GM23338 (cell line): Measurements from ENCODE around the gene ZNF516. TPM values are rescaled to one million over a fixed set of nuclear protein-coding genes. Genes with fewer than 3 reads are reported as not detected.

Experiments
- ATAC-seq: fragments of 200-7000 bp; cut with Tn5 transposase; 3 replicates; pipeline ENCODE4 v1.9.1; 2020
- DNase-seq: peaks from one replicate; pipeline ENCODE4 v3.0.0-alpha.2; 2015; ENCODE audit warnings: low spot score
- H2AFZ ChIP-seq: fragments of 200-600 bp; sonication (generic); 2 replicates; pipeline ENCODE4 v1.8.0; 2016; ENCODE audit warnings: antibody characterized with exemption, mild to moderate bottlenecking, moderate library complexity
- H3F3A ChIP-seq: fragments of 200-600 bp; sonication (generic); replicated peaks from 2 replicates; pipeline ENCODE4 v1.8.0; 2017; ENCODE audit warnings: antibody characterized with exemption, mixed run types, low read depth
- H3K27ac ChIP-seq: fragments of 200-600 bp; sonication (generic); 2 replicates; pipeline ENCODE4 v1.6.1; 2016; ENCODE audit warnings: low read depth
- H3K27me3 ChIP-seq: fragments of 200-600 bp; sonication (generic); 2 replicates; pipeline ENCODE4 v1.8.0; 2016; ENCODE audit warnings: mild to moderate bottlenecking, mixed run types, moderate library complexity; ENCODE audit not compliant: insufficient read depth
- H3K36me3 ChIP-seq: fragments of 200-600 bp; sonication (generic); 2 replicates; pipeline ENCODE4 v1.8.0; 2016; ENCODE audit warnings: mild to moderate bottlenecking; ENCODE audit not compliant: insufficient read depth
- H3K4me1 ChIP-seq: fragments of 200-600 bp; sonication (generic); 2 replicates; pipeline ENCODE4 v1.8.0; 2016; ENCODE audit warnings: mild to moderate bottlenecking, moderate library complexity; ENCODE audit not compliant: insufficient read depth
- H3K4me2 ChIP-seq: fragments of 200-600 bp; sonication (generic); 2 replicates; pipeline ENCODE4 v1.7.1; 2017; ENCODE audit warnings: mixed run types
- H3K4me3 ChIP-seq: fragments of 200-600 bp; sonication (generic); 2 replicates; pipeline ENCODE4 v1.6.1; 2016; ENCODE audit warnings: mixed run types
- H3K79me2 ChIP-seq: fragments of 200-600 bp; sonication (generic); replicated peaks from 2 replicates; pipeline ENCODE4 v1.8.0; 2017; ENCODE audit warnings: mild to moderate bottlenecking; ENCODE audit not compliant: insufficient read depth
- H3K9me2 ChIP-seq: fragments of 200-600 bp; sonication (generic); 2 replicates; pipeline ENCODE4 v1.8.0; 2017; ENCODE audit not compliant: insufficient read depth
- H4K20me1 ChIP-seq: fragments of 200-600 bp; sonication (generic); replicated peaks from 2 replicates; pipeline ENCODE4 v1.8.0; 2017; ENCODE audit warnings: mild to moderate bottlenecking; ENCODE audit not compliant: insufficient read depth
- H3K27ac Mint-ChIP-seq: 2 replicates; pipeline ENCODE4 v1.8.0; 2020; ENCODE audit warnings: inconsistent platforms, mild to moderate bottlenecking, moderate library complexity, mixed read lengths
- H3K27me3 Mint-ChIP-seq: 3 replicates; pipeline ENCODE4 v1.8.0; 2022; ENCODE audit warnings: low read depth, mild to moderate bottlenecking, moderate library complexity, mixed read lengths, inconsistent platforms; ENCODE audit not compliant: insufficient read depth, poor library complexity
- H3K36me3 Mint-ChIP-seq: 3 replicates; pipeline ENCODE4 v1.8.0; 2021; ENCODE audit warnings: low read depth, mild to moderate bottlenecking, inconsistent platforms, moderate library complexity, mixed read lengths
- H3K4me1 Mint-ChIP-seq: 3 replicates; pipeline ENCODE4 v1.8.0; 2020; ENCODE audit warnings: mild to moderate bottlenecking, inconsistent platforms, mixed read lengths
- H3K4me3 Mint-ChIP-seq: 3 replicates; pipeline ENCODE4 v1.8.0; 2021; ENCODE audit warnings: moderate library complexity, mild to moderate bottlenecking, inconsistent platforms, mixed read lengths
- H3K9me3 Mint-ChIP-seq: 3 replicates; pipeline ENCODE4 v1.8.0; 2020; ENCODE audit warnings: moderate library complexity, mild to moderate bottlenecking, inconsistent platforms, mixed read lengths
- EZH2 ChIP-seq: fragments of 200-600 bp; sonication (generic); IDR thresholded peaks from one replicate; pipeline ENCODE4 v1.8.0; 2017; ENCODE audit warnings: antibody characterized with exemption, mild to moderate bottlenecking, low read depth; ENCODE audit not compliant: unreplicated experiment
- JUNB ChIP-seq: IDR thresholded peaks from one replicate; pipeline ENCODE4 v1.6.1; 2016; ENCODE audit warnings: antibody characterized with exemption; ENCODE audit not compliant: unreplicated experiment
- NANOG ChIP-seq: IDR thresholded peaks from 2 replicates; pipeline ENCODE4 v1.6.1; 2016; ENCODE audit warnings: antibody characterized with exemption, borderline replicate concordance
- POLR2AphosphoS5 ChIP-seq: IDR thresholded peaks from 2 replicates; pipeline ENCODE4 v1.6.1; 2016; ENCODE audit warnings: antibody characterized with exemption, low read depth
- STAT1 ChIP-seq: IDR thresholded peaks from one replicate; pipeline ENCODE4 v1.6.1; 2016; ENCODE audit warnings: antibody characterized with exemption; ENCODE audit not compliant: unreplicated experiment
- ZNF114 ChIP-seq: fragments of 250-450 bp; sonication (Bioruptor Pico); IDR thresholded peaks from 2 replicates; pipeline ENCODE4 v1.5.0; 2020; ENCODE audit warnings: mild to moderate bottlenecking, moderate library complexity
- ZNF331 ChIP-seq: fragments of 250-450 bp; sonication (Bioruptor Pico); IDR thresholded peaks from 2 replicates; pipeline ENCODE4 v1.5.0; 2020; ENCODE audit warnings: low read depth, mild to moderate bottlenecking, moderate library complexity
- polyA plus RNA-seq: library from polyadenylated mRNA; unstranded; fragments of >200 nt; fragmentation: Nextera tagmentation; extraction: Ambion mirVana; gene quantifications from 2 replicates; pipeline ENCODE4 v1.2.1, GENCODE V29; 2016
- total RNA-seq: library from RNA; depleted of rRNA; stranded (reverse); fragments of >200 nt; shearing (Covaris generic); gene quantifications from 2 replicates; pipeline ENCODE4 v1.2.3, GENCODE V29; 2014
- TF ChIP-seq, protein P1 (sequence below): IDR thresholded peaks from one replicate; pipeline ENCODE4 v1.6.1; 2018; ENCODE audit warnings: antibody characterized with exemption; ENCODE audit not compliant: unreplicated experiment
- TF ChIP-seq, protein P2 (sequence below): fragments of 250-450 bp; sonication (Bioruptor Pico); IDR thresholded peaks from 2 replicates; pipeline ENCODE4 v1.5.0; 2020; ENCODE audit warnings: mild to moderate bottlenecking, moderate library complexity
- TF ChIP-seq, protein P3 (sequence below), 2 experiments: fragments of 200-600 bp in 1 of 2; sonication (generic) in 1 of 2; conservative IDR thresholded peaks; 2 replicates each; pipeline versions ENCODE4 v1.5.1 to v1.6.1; 2016 to 2017; ENCODE audit warnings: antibody characterized with exemption in 2 of 2, low read depth in 2 of 2, mild to moderate bottlenecking in 2 of 2, moderate library complexity in 1 of 2

ZNF516 gene
- total and polyA plus RNA-seq, 2 experiments from 2014 or later, result 11.9 to 24.2 TPM

DNA sequence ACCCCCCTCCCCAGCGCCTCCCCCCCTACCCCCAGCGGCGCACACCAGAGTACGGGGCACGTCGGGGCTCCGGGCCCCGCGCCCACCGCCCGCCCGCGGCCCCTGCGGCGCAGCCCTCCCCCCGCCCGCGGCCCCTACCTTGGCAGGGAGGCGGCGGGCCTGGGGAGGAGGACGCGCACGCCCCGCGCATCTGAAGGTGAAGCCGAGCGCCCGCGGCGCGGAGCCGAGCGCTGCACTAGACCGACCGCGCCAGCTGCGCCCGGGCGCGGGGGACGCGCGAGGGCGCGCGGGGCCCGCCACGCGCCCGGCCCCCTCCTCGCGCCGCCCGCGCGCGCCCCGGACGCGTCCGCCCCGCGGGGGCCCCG lies at the start of gene ZNF516 (continued):
- TF ChIP-seq, protein P1, sequence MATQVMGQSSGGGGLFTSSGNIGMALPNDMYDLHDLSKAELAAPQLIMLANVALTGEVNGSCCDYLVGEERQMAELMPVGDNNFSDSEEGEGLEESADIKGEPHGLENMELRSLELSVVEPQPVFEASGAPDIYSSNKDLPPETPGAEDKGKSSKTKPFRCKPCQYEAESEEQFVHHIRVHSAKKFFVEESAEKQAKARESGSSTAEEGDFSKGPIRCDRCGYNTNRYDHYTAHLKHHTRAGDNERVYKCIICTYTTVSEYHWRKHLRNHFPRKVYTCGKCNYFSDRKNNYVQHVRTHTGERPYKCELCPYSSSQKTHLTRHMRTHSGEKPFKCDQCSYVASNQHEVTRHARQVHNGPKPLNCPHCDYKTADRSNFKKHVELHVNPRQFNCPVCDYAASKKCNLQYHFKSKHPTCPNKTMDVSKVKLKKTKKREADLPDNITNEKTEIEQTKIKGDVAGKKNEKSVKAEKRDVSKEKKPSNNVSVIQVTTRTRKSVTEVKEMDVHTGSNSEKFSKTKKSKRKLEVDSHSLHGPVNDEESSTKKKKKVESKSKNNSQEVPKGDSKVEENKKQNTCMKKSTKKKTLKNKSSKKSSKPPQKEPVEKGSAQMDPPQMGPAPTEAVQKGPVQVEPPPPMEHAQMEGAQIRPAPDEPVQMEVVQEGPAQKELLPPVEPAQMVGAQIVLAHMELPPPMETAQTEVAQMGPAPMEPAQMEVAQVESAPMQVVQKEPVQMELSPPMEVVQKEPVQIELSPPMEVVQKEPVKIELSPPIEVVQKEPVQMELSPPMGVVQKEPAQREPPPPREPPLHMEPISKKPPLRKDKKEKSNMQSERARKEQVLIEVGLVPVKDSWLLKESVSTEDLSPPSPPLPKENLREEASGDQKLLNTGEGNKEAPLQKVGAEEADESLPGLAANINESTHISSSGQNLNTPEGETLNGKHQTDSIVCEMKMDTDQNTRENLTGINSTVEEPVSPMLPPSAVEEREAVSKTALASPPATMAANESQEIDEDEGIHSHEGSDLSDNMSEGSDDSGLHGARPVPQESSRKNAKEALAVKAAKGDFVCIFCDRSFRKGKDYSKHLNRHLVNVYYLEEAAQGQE, result no peak
- TF ChIP-seq POLR2AphosphoS5 (no peak), EZH2 (no peak), ZNF331 (CRISPR knock-in tag) (no peak)

DNA sequence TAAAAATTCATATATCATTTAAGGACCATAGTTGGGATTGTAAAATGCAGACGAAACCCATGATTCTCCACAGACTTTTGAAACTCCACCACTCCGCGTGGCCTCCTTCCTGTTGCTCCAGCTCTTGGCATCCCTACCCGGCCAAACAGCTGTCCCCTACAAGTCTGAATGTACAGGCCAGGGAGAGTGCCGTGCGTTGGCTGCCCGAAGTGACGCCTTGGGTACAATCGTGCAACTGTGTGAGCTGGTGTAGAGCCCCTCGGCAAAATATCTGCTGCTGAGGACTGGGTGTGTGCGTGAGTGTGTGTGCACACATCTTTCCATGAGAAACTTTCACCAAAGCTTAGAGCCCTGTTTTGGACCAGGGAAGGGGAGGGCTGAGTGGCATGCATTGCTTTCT lies 43.8 kb upstream of the ZNF516 start:
- Histone ChIP-seq H3K27ac (no peak overlapping the region), H4K20me1 (no peaks in the 10 kb centered on the region), H3K36me3 (no peaks in the 10 kb centered on the region), H3K4me1 (no peaks in the 10 kb centered on the region), H3F3A (no peaks in the 10 kb centered on the region), H3K27me3 (no peaks in the 10 kb centered on the region), H3K9me2 (no peaks in the 10 kb centered on the region), H3K4me3 (no peak overlapping the region), H3K4me2 (no peak overlapping the region), H2AFZ (no peak overlapping the region), H3K79me2 (no peaks in the 10 kb centered on the region)
- no peak overlapping the region for H3K4me3 Mint-ChIP-seq
- no peaks in the 10 kb centered on the region for H3K36me3 Mint-ChIP-seq
- DNase-seq (no peak), ATAC-seq (no peak)
- no peaks in the 10 kb centered on the region; the same call in 1 of the 3 replicates for H3K9me3 Mint-ChIP-seq
- H3K4me1 Mint-ChIP-seq, result peaks cover 8% of the 10 kb centered on the region; the same call in 2 of the 3 replicates
- H3K27me3 Mint-ChIP-seq, result peaks cover 2% of the 10 kb centered on the region
- H3K27ac Mint-ChIP-seq, result no peak overlapping the region
- TF ChIP-seq JUNB (no peak), NANOG (no peak), POLR2AphosphoS5 (no peak), ZNF114 (CRISPR knock-in tag) (no peak), EZH2 (no peak), STAT1 (no peak)
- TF ChIP-seq, protein P2, sequence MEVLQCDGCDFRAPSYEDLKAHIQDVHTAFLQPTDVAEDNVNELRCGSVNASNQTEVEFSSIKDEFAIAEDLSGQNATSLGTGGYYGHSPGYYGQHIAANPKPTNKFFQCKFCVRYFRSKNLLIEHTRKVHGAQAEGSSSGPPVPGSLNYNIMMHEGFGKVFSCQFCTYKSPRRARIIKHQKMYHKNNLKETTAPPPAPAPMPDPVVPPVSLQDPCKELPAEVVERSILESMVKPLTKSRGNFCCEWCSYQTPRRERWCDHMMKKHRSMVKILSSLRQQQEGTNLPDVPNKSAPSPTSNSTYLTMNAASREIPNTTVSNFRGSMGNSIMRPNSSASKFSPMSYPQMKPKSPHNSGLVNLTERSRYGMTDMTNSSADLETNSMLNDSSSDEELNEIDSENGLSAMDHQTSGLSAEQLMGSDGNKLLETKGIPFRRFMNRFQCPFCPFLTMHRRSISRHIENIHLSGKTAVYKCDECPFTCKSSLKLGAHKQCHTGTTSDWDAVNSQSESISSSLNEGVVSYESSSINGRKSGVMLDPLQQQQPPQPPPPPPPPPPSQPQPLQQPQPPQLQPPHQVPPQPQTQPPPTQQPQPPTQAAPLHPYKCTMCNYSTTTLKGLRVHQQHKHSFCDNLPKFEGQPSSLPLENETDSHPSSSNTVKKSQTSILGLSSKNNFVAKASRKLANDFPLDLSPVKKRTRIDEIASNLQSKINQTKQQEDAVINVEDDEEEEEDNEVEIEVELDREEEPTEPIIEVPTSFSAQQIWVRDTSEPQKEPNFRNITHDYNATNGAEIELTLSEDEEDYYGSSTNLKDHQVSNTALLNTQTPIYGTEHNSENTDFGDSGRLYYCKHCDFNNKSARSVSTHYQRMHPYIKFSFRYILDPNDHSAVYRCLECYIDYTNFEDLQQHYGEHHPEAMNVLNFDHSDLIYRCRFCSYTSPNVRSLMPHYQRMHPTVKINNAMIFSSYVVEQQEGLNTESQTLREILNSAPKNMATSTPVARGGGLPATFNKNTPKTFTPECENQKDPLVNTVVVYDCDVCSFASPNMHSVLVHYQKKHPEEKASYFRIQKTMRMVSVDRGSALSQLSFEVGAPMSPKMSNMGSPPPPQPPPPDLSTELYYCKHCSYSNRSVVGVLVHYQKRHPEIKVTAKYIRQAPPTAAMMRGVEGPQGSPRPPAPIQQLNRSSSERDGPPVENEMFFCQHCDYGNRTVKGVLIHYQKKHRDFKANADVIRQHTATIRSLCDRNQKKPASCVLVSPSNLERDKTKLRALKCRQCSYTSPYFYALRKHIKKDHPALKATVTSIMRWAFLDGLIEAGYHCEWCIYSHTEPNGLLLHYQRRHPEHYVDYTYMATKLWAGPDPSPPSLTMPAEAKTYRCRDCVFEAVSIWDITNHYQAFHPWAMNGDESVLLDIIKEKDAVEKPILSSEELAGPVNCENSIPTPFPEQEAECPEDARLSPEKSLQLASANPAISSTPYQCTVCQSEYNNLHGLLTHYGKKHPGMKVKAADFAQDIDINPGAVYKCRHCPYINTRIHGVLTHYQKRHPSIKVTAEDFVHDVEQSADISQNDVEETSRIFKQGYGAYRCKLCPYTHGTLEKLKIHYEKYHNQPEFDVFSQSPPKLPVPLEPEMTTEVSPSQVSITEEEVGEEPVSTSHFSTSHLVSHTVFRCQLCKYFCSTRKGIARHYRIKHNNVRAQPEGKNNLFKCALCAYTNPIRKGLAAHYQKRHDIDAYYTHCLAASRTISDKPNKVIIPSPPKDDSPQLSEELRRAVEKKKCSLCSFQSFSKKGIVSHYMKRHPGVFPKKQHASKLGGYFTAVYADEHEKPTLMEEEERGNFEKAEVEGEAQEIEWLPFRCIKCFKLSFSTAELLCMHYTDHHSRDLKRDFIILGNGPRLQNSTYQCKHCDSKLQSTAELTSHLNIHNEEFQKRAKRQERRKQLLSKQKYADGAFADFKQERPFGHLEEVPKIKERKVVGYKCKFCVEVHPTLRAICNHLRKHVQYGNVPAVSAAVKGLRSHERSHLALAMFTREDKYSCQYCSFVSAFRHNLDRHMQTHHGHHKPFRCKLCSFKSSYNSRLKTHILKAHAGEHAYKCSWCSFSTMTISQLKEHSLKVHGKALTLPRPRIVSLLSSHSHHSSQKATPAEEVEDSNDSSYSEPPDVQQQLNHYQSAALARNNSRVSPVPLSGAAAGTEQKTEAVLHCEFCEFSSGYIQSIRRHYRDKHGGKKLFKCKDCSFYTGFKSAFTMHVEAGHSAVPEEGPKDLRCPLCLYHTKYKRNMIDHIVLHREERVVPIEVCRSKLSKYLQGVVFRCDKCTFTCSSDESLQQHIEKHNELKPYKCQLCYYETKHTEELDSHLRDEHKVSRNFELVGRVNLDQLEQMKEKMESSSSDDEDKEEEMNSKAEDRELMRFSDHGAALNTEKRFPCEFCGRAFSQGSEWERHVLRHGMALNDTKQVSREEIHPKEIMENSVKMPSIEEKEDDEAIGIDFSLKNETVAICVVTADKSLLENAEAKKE (CRISPR knock-in tag), result no peak
- TF ChIP-seq, protein P3, sequence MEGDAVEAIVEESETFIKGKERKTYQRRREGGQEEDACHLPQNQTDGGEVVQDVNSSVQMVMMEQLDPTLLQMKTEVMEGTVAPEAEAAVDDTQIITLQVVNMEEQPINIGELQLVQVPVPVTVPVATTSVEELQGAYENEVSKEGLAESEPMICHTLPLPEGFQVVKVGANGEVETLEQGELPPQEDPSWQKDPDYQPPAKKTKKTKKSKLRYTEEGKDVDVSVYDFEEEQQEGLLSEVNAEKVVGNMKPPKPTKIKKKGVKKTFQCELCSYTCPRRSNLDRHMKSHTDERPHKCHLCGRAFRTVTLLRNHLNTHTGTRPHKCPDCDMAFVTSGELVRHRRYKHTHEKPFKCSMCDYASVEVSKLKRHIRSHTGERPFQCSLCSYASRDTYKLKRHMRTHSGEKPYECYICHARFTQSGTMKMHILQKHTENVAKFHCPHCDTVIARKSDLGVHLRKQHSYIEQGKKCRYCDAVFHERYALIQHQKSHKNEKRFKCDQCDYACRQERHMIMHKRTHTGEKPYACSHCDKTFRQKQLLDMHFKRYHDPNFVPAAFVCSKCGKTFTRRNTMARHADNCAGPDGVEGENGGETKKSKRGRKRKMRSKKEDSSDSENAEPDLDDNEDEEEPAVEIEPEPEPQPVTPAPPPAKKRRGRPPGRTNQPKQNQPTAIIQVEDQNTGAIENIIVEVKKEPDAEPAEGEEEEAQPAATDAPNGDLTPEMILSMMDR (conservative IDR thresholded peaks at IDR 0.05; ENCODE audit: low read depth in 2 of 2), result no peak
- TF ChIP-seq, protein P1, result no peak
